GM18873 (cell line): ENCODE results near the gene NOX5.
"Not testable (repeated sequence)": the region's sequence is repeated elsewhere in the genome, so short reads cannot be mapped to it uniquely, and the experiment has no call there.

Experiments used
- ATAC-seq: cut with Tn5 transposase; IDR thresholded peaks from one replicate; pipeline ENCODE4 v1.9.1; 2021; ENCODE audit warnings: mild to moderate bottlenecking, moderate library complexity, moderate number of reproducible peaks; ENCODE audit not compliant: unreplicated experiment, low FRiP score

Gene NOX5

GRCh38 chr15:69045802-69046201 lies 31.3 kb downstream of the NOX5 start:
- no peak for ATAC-seq

GRCh38 chr15:69046781-69047180 lies 32.3 kb downstream of the NOX5 start:
- ATAC-seq = no peak

GRCh38 chr15:69049976-69050375 lies 35.5 kb downstream of the NOX5 start:
- no peak for ATAC-seq

- ATAC-seq = no peak
These were observed 40.8 kb downstream of the NOX5 start for GRCh38 chr15:69055251-69055650.

GRCh38 chr15:69056365-69056764 lies 41.9 kb downstream of the NOX5 start:
- ATAC-seq = no peak

- ATAC-seq = no peak
These were observed 44.5 kb downstream of the NOX5 start for GRCh38 chr15:69058830-69059556.

GRCh38 chr15:69059557-69059943 lies 45.1 kb downstream of the NOX5 start:
- no peak for ATAC-seq

GRCh38 chr15:69060041-69060481 lies 45.6 kb downstream of the NOX5 start:
- ATAC-seq = no peak

GRCh38 chr15:69060744-69061143 lies 46.2 kb downstream of the NOX5 start:
- ATAC-seq = no peak

GRCh38 chr15:69061414-69061842 lies 46.9 kb downstream of the NOX5 start:
- no peak for ATAC-seq

GRCh38 chr15:69064649-69065048 lies 50.2 kb downstream of the NOX5 start:
- ATAC-seq = no peak

GRCh38 chr15:69066007-69066995 lies 51.8 kb downstream of the NOX5 start:
- ATAC-seq = no peak

- ATAC-seq = no peak
These were observed 52.8 kb downstream of the NOX5 start for GRCh38 chr15:69067296-69067695.

GRCh38 chr15:69068157-69068556 lies 53.7 kb downstream of the NOX5 start:
- ATAC-seq = no peak

GRCh38 chr15:69069290-69069689 lies 54.8 kb downstream of the NOX5 start:
- ATAC-seq = not testable (repeated sequence)

GRCh38 chr15:69069996-69070395 lies 55.5 kb downstream of the NOX5 start:
- no peak for ATAC-seq

- ATAC-seq = no peak
These were observed 55.9 kb downstream of the NOX5 start for GRCh38 chr15:69070396-69070795.

GRCh38 chr15:69071260-69071659 lies 56.8 kb downstream of the NOX5 start:
- ATAC-seq = no peak

GRCh38 chr15:69072906-69073305 lies 58.4 kb downstream of the NOX5 start:
- no peak for ATAC-seq

- no peak for ATAC-seq
These were observed 59.7 kb downstream of the NOX5 start for GRCh38 chr15:69074001-69074842.

- ATAC-seq = no peak
These were observed 60.3 kb downstream of the NOX5 start for GRCh38 chr15:69074843-69075224.
